Non-pigmented ciliary epithelial cell (primary cell): Measurements from ENCODE around the gene SLC10A3.

Experiments used
- DNase-seq: peaks from one replicate; pipeline ENCODE4 v3.0.0-alpha.2; 2010; ENCODE audit warnings: low read depth

SLC10A3 gene

DNA sequence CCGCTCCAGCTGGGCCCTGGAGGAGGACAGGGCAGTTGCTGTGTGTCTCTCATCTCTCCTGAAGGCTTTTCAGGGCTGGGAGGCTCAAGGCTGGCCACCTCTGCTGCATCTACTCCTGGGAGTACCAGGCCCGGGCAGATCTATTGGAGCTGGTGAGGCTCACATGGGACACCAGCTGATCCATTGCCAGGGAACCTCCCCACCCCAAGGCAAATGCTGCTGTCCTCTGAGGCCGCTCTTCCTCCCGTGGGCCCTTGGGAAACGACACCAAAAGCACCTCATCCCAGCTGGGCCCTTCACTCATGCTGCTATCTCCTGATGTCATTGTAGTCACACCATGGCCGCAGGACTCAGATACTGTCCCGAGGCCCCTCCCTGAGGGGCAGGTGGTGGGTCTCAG, 7.6 kb downstream of the SLC10A3 start:
- DNase-seq = no peak

DNA sequence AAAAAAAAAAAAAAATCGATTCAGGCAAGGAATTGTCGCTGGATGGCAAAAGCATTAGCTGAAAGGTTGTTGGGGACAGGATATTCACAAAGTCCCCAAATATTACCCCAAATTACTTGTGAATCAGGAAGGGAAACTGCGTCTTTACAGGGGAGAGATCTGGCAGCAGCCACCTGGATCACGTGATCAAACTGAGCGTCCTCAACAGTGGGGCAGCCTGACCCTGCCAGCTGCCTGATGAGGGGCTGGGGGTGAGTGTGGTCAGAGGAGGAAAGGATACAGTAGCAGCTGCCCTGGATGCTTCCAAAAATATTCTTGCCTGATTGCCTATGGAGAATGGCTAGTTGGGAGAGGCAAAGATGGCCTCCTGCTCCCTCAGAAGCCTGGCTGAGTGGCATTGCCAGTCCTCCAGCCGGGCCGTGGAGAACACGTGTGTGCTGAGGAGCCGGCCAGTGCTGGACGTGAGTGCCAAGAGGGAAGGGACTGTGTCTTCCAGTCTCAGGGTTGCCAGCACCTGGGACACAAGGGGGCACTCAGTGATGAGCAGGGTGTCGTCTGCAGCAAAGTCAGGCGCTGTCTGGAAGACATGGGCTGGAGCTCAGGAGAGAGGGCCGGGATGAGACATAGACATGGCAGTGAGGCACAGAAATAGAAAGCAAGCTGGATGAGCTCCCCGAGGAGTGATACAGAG, 8.4 kb downstream of the SLC10A3 start:
- no peak for DNase-seq

DNA sequence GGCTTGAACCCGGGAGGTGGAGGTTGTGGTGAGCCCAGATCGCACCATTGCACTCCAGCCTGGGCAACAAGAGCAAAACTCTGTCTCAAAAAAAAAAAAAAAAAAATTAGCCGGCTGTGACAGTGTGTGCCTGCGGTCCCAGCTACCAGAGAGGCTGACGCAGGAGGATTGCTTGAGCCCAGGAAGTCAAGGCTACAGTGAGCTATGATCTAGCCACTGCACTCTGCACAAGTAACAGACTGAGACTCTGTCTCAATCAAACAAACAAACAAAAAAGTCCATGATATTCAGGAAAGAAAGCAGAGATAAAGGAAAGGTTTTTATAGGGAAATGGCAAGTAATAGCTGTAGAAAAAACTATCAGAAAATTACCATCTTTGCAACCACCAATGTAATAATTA, 9.2 kb downstream of the SLC10A3 start:
- DNase-seq = no peak

DNA sequence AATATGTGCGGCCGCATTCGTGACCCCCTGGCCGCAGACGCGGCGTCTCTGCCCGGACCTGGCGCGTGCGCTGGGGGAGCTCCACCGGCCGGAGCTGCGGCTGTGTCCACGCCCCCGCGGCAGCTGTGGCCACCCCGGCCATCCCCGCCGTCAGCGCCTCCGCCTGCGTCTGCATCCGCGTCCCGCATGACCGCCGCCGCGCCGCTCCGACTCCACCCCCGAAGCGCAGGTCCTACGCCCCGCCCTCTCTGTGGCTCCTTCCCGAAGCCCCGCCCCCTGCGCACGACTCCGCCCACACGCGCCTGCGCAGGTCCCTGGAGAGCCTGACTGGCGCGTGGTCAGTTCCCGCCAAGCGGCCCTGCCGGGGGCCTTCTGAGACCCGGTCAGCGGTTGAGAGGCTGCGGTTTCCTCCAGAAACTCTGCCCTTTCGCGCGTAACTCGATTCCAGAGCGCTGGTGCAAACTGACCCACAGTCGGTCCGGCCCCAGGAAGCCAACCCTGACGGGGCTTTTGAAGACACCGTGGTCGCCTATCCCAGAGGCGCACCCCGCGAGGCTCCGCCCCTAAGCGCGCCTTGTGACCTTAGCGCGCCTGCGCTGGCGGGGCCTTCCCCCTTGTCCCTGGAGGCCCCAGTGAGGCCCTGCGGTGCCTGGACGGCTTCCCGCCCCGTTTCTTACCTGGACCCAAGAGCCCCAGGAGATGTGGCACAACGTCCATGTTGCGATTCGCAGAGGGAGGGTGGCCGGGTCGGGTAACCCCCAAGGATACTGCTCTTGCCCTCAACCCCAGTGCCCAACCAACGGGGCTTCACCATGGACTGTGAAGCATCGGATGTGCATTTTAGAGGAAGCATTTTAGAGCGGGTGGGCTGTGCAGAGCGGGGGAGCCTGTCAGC, 11.5 kb downstream of the SLC10A3 start, which contains the start of gene LAGE3:
Gene LAGE3, minus strand, starts transcription at position 554 of the 895 bp plus-strand sequence. Its CDS starts 366 bp downstream, at position 188.
- DNase-seq = peak; percentile 26

DNA sequence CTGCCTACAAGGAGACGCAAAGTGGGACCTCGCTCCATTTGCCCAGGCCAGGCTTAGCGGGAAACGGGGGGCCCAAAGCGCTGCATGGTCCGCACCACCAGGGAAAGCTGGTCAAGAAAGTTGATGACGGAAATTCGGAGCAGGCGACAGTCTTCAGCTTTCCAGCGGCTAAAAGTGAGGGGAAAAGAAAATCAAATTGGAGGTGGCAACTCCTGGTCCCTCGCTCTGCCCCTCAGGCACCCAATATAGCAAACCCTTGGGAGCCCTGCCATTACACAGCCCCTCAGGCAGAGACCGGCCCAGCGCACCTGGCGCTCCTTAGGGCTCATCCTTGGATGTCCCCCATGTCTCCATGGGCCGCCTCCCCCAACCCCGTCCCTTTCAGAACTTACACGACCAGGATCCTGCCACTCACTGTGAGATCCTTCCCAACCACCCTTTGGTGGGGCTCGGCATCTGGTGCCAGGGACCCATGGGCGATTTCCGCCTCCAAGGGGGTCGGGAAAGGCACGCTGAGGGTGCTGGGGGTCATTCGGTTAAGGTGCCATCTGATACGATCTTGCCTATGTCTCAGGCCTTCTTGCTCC, 12.4 kb downstream of the SLC10A3 start:
- DNase-seq = no peak

DNA sequence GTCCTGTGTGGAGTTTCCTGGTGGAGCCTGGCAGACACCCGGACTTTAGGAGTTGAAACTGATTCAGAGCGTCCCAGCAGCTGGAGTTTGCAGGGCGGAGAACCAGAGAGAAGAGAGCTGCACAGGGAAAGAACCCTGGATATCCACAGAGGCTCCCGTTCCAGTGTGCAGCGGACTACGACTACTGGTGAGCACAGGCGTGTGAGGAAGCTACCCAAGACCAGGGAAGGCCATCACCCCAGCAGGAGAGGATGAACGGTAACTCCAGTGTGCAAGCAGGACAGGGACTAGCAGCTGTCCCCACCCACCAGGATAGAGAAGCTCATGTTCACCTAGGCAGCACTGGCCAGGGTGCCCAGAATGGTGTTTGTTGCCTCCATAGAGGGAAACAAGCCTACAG, 13.6 kb downstream of the SLC10A3 start:
- no peak for DNase-seq

DNA sequence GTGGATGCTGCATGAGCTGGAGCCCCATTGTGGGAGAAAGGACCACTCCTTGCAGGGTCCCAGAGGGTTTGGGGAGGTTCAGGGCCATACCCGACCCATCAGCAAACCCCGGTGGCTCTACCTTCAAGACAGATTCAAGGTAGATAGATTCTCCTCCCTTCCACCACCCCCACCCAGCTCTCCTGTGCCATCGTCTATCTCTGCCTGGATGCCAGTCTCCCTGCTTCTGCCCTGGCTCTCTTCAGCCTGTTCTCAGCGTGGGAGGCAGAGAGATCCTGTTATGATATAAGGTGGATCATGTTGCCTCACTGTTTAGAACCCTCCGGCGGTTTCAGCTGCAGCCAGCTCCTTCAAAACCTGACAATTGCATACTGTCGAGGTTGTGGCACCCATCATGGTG, 16.7 kb downstream of the SLC10A3 start:
- no peak for DNase-seq

DNA sequence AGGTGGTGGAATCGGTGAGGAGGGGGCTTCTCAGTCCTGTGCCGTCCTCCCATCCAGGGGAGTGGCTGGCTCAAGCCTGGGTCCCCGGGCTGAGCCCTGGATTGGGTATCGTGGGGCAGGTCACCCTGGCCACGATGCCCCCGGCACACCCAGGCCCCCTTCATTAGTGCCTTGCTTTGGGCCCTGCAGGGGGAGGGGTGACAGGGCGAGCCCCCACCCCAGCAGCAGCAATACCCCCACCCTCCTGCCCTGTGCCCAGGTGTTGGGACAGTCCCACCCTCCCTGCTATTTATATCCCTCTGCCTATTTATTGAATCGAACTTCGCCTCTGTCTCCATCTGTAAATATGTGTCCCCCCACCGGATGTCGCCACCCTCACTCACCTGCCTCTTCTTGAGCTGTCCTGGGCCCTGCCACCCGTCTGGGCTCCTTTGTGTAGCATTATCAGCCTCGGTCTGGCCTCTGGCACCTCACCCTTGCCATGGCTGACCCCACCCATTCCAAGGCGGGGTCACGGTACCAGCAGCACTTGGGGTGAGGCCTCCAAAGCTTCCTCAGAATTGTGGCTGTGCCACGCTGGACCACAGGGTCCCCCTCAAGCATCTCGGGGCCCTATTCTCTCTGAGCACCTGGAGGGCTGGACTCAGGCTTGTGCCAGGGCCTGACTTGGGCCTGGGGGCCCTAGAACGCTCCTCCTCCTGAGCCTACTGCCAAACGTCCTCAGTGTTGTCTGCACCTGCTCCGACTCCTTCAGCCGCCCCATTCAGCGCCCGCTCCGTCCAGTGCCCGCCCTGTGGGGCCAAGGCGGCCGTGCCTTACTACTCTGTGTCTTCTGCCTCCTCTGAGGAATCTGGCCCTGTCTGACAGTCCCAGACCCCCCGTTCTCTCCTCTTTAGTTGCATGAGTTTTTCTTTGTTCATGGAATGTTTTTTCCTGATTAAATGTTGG, 17.5 kb downstream of the SLC10A3 start:
- no peak for DNase-seq

DNA sequence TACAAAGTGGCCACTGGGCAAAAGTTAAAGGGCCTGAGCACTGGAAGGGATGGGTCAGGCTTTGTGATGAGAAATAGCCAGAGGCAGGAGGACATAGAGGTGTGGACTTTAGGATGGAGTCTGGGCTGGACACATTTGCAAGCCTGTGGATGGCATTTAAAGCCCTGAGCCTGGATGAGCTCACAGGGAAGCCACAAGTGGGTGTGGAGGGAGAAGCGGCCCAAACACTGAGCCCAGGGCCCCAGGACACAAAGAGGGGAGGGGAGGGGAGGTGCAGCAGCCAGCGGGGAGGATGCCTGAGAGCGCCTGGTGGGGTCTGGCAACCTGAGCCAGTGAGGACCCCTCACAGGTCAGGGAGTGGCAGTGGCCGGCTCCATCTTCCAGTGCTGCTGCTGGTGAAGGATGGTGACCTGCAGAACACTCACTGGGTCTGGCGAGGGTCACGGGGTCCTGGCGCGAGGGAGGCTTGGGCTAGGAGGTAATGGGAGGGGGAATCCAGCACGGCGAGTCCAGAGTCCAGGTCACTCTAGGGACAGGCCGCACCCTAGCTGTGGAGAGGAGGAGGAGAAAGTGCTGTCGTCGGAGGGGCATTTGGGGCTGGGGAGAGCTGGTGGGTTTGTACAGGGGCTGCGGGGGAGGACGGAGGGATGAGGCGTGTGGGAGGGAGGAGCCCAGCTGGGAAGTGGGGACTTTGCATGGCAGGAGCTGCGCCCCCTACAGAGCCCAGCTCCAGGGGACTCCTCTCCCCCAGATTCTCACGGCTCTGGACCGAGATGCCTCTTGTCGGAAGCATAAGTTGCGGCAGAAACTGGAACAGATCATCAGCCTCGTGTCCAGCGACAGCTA, 18.4 kb downstream of the SLC10A3 start:
- no peak for DNase-seq

DNA sequence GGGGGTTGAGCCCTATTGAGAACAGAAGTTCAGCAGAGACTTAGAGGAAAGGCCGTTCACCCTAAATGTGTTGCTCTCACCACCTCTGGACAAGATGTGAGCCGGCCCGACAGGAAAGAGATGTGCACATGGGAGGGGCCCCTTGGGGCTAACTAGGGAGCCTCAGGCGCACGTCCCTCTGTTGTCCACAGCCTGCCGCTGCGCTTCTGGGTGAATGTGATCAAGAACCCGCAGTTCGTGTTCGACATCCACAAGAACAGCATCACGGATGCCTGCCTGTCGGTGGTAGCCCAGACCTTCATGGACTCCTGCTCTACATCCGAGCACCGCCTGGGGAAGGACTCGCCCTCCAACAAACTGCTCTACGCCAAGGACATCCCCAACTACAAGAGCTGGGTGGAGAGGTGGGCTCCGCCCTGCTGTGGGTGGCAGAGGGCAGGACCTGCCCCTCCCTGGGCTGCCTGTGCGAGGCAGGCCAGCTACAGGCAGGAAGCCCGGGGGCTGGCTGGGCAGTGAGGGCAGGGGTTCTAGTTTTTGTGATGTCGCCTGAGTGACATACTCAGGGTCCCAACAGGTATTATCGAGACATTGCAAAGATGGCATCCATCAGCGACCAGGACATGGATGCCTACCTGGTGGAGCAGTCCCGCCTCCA, 19.4 kb downstream of the SLC10A3 start:
- DNase-seq = no peak

DNA sequence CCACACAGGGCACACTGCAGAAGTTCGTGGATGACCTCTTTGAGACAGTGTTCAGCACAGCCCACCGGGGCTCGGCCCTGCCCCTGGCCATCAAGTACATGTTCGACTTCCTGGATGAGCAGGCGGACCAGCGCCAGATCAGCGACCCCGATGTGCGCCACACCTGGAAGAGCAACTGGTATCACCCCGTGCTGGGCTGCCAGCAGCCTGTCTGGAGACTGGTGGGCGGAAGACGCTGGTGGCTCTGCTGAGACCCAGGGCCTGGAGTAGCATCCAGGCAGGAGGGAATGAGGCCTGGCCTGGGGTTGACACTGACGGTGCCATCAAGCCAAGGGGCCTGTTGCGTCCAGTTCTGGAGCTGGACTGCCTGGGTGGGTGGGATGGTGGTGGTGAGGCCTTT, 20.0 kb downstream of the SLC10A3 start:
- DNase-seq = no peak

DNA sequence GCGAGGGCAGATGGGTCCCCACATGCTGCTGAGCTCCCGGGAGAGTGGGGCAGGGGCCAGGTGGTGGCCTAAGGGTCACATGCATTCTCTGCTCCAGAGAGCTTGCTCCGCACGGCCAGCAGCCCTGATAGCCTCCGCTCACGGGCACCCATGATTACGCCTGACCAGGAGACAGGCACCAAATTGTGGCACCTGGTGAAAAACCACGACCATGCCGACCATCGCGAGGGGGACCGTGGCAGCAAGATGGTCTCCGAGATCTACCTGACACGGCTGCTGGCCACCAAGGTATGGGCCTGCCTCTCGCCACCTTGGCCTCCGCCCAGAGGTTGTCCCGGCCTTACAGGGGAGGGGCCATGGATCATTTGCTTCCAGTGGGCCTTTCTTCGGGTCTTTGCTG, 20.5 kb downstream of the SLC10A3 start:
- no peak for DNase-seq

DNA sequence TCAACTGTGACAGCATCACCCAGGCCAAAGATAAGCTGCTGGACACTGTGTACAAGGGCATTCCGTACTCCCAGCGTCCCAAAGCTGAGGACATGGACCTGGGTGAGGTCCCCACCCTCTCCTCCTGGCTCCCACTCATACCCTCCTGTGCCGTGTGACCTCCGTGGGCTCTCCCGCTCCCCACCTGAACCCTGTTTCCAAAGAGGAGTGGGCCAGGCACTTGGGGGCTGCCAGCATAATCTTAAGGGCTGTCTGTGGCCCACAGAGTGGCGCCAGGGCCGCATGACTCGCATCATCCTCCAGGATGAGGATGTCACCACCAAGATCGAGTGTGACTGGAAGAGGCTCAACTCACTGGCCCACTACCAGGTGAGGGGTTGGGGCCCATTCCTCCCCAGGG, 21.3 kb downstream of the SLC10A3 start:
- no peak for DNase-seq

DNA sequence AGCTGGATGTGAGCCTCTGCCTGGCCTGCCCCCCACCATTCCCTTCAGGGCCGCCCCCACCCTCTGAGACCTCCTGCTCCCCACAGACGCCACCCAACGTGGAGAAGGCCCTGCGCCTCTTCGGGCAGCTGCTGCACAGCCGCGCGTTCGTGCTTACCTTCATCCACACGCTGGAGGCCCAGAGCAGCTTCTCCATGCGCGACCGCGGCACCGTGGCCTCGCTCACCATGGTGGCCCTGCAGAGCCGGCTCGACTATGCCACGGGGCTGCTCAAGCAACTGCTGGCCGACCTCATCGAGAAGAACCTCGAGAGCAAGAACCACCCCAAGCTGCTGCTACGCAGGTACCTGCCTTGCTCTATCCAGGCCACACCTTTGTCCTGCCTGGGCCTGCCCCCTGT, 22.2 kb downstream of the SLC10A3 start:
- no peak for DNase-seq

DNA sequence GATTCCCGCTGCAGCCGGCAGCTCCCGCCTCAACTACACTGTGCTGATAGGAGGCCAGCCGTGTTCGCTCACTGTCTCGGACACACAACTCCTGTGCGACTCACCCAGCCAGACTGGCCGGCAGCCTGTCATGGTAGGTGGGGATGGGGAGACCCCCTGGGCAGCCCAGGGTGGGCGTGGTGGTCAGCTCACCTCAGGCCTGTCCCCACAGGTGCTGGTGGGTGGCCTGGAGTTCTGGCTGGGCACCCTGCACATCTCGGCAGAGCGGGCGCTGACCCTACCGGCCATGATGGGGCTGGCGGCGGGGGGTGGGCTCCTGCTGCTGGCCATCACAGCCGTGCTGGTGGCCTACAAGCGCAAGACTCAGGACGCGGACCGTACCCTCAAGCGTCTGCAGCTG, 22.9 kb downstream of the SLC10A3 start:
- DNase-seq = no peak

DNA sequence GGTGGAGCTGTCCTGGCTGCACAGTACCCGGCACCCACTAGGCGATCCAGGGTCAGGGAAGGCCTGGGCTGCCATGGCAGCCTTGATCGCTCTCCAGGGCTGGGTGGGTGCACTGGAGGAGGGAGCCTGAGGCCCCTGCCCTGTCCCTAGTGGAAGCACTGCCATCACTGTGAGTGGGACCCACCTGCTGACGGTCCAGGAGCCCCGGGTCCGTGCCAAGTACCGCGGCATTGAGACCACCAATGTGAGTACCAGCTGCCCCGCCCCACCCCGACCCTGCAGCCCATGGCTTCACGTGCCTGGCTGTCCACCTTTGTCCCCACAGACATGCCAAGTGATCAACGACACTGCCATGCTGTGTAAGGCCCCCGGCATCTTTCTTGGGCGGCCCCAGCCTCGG, 23.5 kb downstream of the SLC10A3 start:
- no peak for DNase-seq

DNA sequence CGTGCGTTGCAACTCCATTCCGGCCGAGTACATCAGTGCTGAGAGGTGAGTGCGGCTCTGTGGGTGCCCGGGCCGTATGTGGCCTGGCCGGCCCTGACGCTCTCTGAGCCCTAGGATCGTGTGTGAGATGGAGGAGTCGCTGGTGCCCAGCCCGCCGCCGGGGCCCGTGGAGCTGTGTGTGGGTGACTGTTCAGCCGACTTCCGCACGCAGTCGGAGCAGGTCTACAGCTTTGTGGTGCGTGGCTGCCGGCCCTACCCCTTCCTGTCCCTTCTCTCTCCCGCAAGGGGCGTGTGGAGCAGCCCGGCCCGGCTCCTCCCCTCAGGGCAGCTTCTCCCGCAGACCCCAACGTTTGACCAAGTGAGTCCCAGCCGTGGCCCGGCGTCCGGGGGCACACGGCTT, 24.4 kb downstream of the SLC10A3 start:
- no peak for DNase-seq

DNA sequence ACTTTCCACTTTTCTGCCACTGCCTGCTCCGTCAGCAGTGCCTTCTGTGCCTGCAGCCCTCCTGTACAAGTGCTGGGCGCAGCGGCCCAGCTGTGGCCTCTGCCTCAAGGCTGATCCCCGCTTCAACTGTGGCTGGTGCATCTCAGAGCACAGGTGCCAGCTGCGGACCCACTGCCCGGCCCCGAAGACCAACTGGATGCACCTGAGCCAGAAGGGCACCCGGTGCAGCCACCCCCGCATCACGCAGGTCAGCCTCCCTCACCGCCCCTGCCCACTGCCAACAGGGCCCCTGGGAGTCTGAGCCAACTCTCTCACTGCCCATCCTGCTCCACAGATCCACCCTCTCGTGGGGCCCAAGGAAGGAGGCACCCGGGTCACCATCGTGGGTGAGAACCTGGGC, 24.8 kb downstream of the SLC10A3 start:
- no peak for DNase-seq

DNA sequence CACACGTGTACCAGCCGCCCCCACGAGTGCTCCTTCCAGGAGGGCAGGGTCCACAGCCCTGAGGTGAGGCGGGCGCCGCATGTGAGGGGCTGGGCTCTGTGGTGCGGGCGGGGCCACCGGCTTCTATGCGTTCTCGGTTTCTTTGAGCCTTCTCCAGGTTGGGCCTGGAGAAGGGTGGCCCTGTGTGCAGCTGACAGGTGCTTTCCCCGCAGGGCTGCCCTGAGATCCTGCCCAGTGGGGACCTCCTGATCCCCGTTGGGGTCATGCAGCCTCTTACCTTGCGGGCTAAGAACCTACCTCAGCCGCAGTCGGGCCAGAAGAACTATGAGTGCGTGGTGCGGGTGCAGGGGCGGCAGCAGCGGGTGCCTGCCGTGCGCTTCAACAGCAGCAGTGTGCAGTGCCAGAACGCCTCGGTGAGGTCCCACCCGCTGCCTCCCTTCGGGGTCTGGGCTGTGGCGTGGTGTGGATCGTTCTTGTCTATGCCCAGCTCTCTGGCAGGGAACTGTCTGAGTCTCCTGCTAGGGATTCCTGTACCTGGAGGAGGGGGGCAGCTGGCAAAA, 25.5 kb downstream of the SLC10A3 start:
- no peak for DNase-seq

DNA sequence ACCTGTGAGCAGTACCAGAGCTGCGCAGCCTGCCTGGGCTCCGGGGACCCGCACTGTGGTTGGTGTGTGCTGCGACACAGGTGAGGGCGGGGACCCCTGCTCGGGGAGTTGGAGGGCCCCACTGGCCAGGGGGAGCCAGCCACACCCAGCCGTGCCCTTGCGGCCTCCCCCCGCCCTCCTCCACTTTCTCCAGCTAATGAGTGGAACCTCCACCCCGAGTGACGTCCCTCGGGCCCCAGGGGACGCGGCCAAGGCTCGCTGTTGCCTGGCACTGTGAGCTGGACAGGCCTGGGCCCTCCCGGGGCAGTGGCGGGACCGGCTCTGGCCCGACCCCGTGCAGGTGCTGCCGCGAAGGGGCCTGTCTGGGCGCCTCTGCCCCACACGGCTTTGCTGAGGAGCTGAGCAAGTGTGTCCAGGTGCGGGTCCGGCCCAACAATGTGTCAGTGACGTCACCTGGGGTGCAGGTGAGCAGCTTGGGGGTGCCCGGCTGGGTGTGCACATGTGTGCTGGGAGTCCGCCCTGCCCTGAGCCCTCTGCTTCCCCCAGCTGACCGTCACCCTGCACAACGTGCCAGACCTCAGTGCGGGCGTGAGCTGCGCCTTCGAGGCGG, 26.7 kb downstream of the SLC10A3 start:
- DNase-seq = no peak
